ENCODE measurements around the gene GALNT12. TPM values are rescaled to one million over a fixed set of nuclear protein-coding genes. Genes with fewer than 3 reads are reported as not detected.
A peak's percentile ranks its signal among the peaks of the same experiment; 100 is the strongest.

The GALNT12 gene
- total RNA-seq, 4 donors from 2014 or later, result 0.55 to 1.6 (median 1.1) TPM

GRCh38 chr9:98855592-98855991, 48.1 kb downstream of the GALNT12 start:
- no peaks in the 10 kb centered on the region for H3K36me3 ChIP-seq
- TF ChIP-seq POLR2A (IDR thresholded peaks at IDR 0.05) (no peak), CTCF (IDR thresholded peaks at IDR 0.05 in 4 of 5, conservative IDR thresholded peaks at IDR 0.05 in 1 of 5) (no peak)
- in situ Hi-C loops (cut with MboI; ENCODE audit: low sequenced_read_pairs in 4 of 4) (loop anchor here in 3 of 4 donors (5.0 to 10.0 kb wide), 4 partner anchors 139 to 289 kb away; no protein-coding TSS in a partner anchor), intact Hi-C loops (cut with DNase I; ENCODE audit: low total_unique reads) (no loop called here)
- no peak overlapping the region for H3K4me3 ChIP-seq
- H3K27me3 ChIP-seq, result no peaks in the 10 kb centered on the region
- DNase-seq (no peak), ATAC-seq (no peak)
- no peak overlapping the region for H3K27ac ChIP-seq
- peaks cover 0 to 6% (median 0%) of the 10 kb centered on the region in 3 donors for H3K9me3 ChIP-seq
- H3K4me1 ChIP-seq, result no peaks in the 10 kb centered on the region

- Histone ChIP-seq H3K9me3 (peaks cover 0 to 6% (median 0%) of the 10 kb centered on the region in 3 donors), H3K36me3 (no peaks in the 10 kb centered on the region), H3K27ac (no peak overlapping the region), H3K4me1 (peaks cover 0 to 11% of the 10 kb centered on the region in 2 donors), H3K27me3 (no peaks in the 10 kb centered on the region), H3K4me3 (no peak overlapping the region)
- ATAC-seq (no peak), DNase-seq (no peak)
- in situ Hi-C loops (cut with MboI; ENCODE audit: low sequenced_read_pairs in 4 of 4) (loop anchor here in 3 of 4 donors (5.0 to 10.0 kb wide), 4 partner anchors 138 to 288 kb away; no protein-coding TSS in a partner anchor), intact Hi-C loops (cut with DNase I; ENCODE audit: low total_unique reads) (no loop called here)
- TF ChIP-seq POLR2A (IDR thresholded peaks at IDR 0.05) (no peak), CTCF (IDR thresholded peaks at IDR 0.05 in 4 of 5, conservative IDR thresholded peaks at IDR 0.05 in 1 of 5) (no peak)
Observed at GRCh38 chr9:98856982-98857381, 49.5 kb downstream of the GALNT12 start.

GRCh38 chr9:98859941-98860340, 52.5 kb downstream of the GALNT12 start:
- intact Hi-C loops (cut with DNase I; ENCODE audit: low total_unique reads), result loop anchor here (2.0 kb wide), 1 partner anchor 139 kb away; no protein-coding TSS in a partner anchor
- Histone ChIP-seq H3K36me3 (no peaks in the 10 kb centered on the region), H3K4me1 (peaks cover 4 to 23% of the 10 kb centered on the region in 2 donors), H3K9me3 (peaks cover 0 to 6% (median 0%) of the 10 kb centered on the region in 3 donors), H3K27ac (no peak overlapping the region), H3K4me3 (no peak overlapping the region), H3K27me3 (no peaks in the 10 kb centered on the region)
- TF ChIP-seq CTCF (IDR thresholded peaks at IDR 0.05 in 4 of 5, conservative IDR thresholded peaks at IDR 0.05 in 1 of 5) (no peak), POLR2A (IDR thresholded peaks at IDR 0.05) (no peak)
- DNase-seq (no peak), ATAC-seq (no peak)
- in situ Hi-C loops (cut with MboI; ENCODE audit: low sequenced_read_pairs in 4 of 4), result loop anchor here (5.0 to 10.0 kb wide), 5 partner anchors 135 to 285 kb away; no protein-coding TSS in a partner anchor

GRCh38 chr9:98860871-98861293, 53.4 kb downstream of the GALNT12 start:
- Histone ChIP-seq H3K4me3 (no peak overlapping the region), H3K9me3 (peaks cover 0 to 4% (median 0%) of the 10 kb centered on the region in 3 donors), H3K27me3 (no peaks in the 10 kb centered on the region), H3K4me1 (peaks cover 4 to 29% of the 10 kb centered on the region in 2 donors), H3K36me3 (no peaks in the 10 kb centered on the region), H3K27ac (peak overlapping the region in 3 of 4 donors; percentile 11 to 34 (median 33))
- in situ Hi-C loops (cut with MboI; ENCODE audit: low sequenced_read_pairs in 4 of 4), result loop anchor here in 3 of 4 donors (5.0 to 10.0 kb wide), 2 partner anchors 134 to 136 kb away; no protein-coding TSS in a partner anchor
- intact Hi-C loops (cut with DNase I; ENCODE audit: low total_unique reads), result loop anchor here (2.0 kb wide), 1 partner anchor 138 kb away; no protein-coding TSS in a partner anchor
- DNase-seq (peak; percentile 25 to 48), ATAC-seq (peak; percentile 63 to 70)
- no peak for TF ChIP-seq POLR2A (IDR thresholded peaks at IDR 0.05)
- TF ChIP-seq CTCF (IDR thresholded peaks at IDR 0.05 in 4 of 5, conservative IDR thresholded peaks at IDR 0.05 in 1 of 5), result peak in 2 of 5 experiments; percentile 43 to 48

Measured in gastrocnemius medialis (tissue), 4 donors.